ENCODE data around the gene FGF12. TPM values are rescaled to one million over a fixed set of nuclear protein-coding genes. Genes with fewer than 3 reads are reported as not detected.

The FGF12 gene
- total RNA-seq, 1 experiment from 2014 or later: 0.09 TPM

- Mint-ChIP-seq H3K36me3 (ENCODE audit: insufficient read depth, unreplicated experiment) (no peaks in the 10 kb centered on the region), H3K27me3 (ENCODE audit: insufficient read depth, unreplicated experiment) (peaks cover 86% of the 10 kb centered on the region), H3K27ac (ENCODE audit: low read depth, unreplicated experiment) (no peak overlapping the region), H3K4me1 (ENCODE audit: insufficient read depth, unreplicated experiment) (no peaks in the 10 kb centered on the region), H3K9me3 (ENCODE audit: unreplicated experiment) (no peaks in the 10 kb centered on the region), H3K4me3 (ENCODE audit: unreplicated experiment) (no peak overlapping the region)
- CTCF ChIA-PET: no interaction called here
- POLR2A ChIA-PET: no interaction called here
- DNase-seq (ENCODE audit: unreplicated experiment): no peak
- BruUV-seq (replicated peaks): no TSS peak
- intact Hi-C loops (cut with micrococcal nuclease): no loop called here
- no peak for TF ChIP-seq CTCF (IDR thresholded peaks at IDR 0.05; ENCODE audit: unreplicated experiment)
Measured at GRCh38 chr3:192639987-192640386, 87.4 kb downstream of the FGF12 start.

- intact Hi-C loops (cut with micrococcal nuclease): no loop called here
Measured at GRCh38 chr3:192637803-192638202, 89.5 kb downstream of the FGF12 start.

GRCh38 chr3:192636517-192637444, 90.6 kb downstream of the FGF12 start:
- no TSS peak for BruUV-seq (replicated peaks)
- H3K9me3 Mint-ChIP-seq (ENCODE audit: unreplicated experiment): no peaks in the 10 kb centered on the region
- H3K36me3 Mint-ChIP-seq (ENCODE audit: insufficient read depth, unreplicated experiment): no peaks in the 10 kb centered on the region
- H3K27ac Mint-ChIP-seq (ENCODE audit: low read depth, unreplicated experiment): no peak overlapping the region
- H3K27me3 Mint-ChIP-seq (ENCODE audit: insufficient read depth, unreplicated experiment): peaks cover 85% of the 10 kb centered on the region
- no peak for DNase-seq (ENCODE audit: unreplicated experiment)
- intact Hi-C loops (cut with micrococcal nuclease): no loop called here
- no peak overlapping the region for H3K4me3 Mint-ChIP-seq (ENCODE audit: unreplicated experiment)
- CTCF ChIA-PET: no interaction called here
- H3K4me1 Mint-ChIP-seq (ENCODE audit: insufficient read depth, unreplicated experiment): no peaks in the 10 kb centered on the region
- POLR2A ChIA-PET: interaction anchor here (0.7 kb wide), 1 partner anchor 525 kb away, joined by 3 read pairs; no protein-coding TSS in a partner anchor
- no peak for TF ChIP-seq CTCF (IDR thresholded peaks at IDR 0.05; ENCODE audit: unreplicated experiment)

More at GRCh38 chr3:192637803-192638202, 89.5 kb downstream of the FGF12 start:
- ChIA-PET CTCF (interaction anchor here (0.6 kb wide), 2 partner anchors 56 to 451 kb away, joined by 3 read pairs; no protein-coding TSS in a partner anchor), POLR2A (interaction anchor here (0.7 kb wide), 1 partner anchor 524 kb away, joined by 3 read pairs; no protein-coding TSS in a partner anchor)
- H3K36me3 Mint-ChIP-seq (ENCODE audit: insufficient read depth, unreplicated experiment): no peaks in the 10 kb centered on the region
- peaks cover 85% of the 10 kb centered on the region for H3K27me3 Mint-ChIP-seq (ENCODE audit: insufficient read depth, unreplicated experiment)
- H3K27ac Mint-ChIP-seq (ENCODE audit: low read depth, unreplicated experiment): no peak overlapping the region
- no TSS peak for BruUV-seq (replicated peaks)
- H3K4me3 Mint-ChIP-seq (ENCODE audit: unreplicated experiment): no peak overlapping the region
- H3K4me1 Mint-ChIP-seq (ENCODE audit: insufficient read depth, unreplicated experiment): no peaks in the 10 kb centered on the region
- H3K9me3 Mint-ChIP-seq (ENCODE audit: unreplicated experiment): no peaks in the 10 kb centered on the region
- TF ChIP-seq CTCF (IDR thresholded peaks at IDR 0.05; ENCODE audit: unreplicated experiment): no peak
- no peak for DNase-seq (ENCODE audit: unreplicated experiment)

GRCh38 chr3:192629429-192629828, 97.9 kb downstream of the FGF12 start:
- Mint-ChIP-seq H3K36me3 (ENCODE audit: insufficient read depth, unreplicated experiment) (no peaks in the 10 kb centered on the region), H3K27ac (ENCODE audit: low read depth, unreplicated experiment) (no peak overlapping the region), H3K4me3 (ENCODE audit: unreplicated experiment) (no peak overlapping the region), H3K9me3 (ENCODE audit: unreplicated experiment) (no peaks in the 10 kb centered on the region), H3K4me1 (ENCODE audit: insufficient read depth, unreplicated experiment) (no peaks in the 10 kb centered on the region), H3K27me3 (ENCODE audit: insufficient read depth, unreplicated experiment) (peaks cover 71% of the 10 kb centered on the region)
- BruUV-seq (replicated peaks): no TSS peak
- no peak for TF ChIP-seq CTCF (IDR thresholded peaks at IDR 0.05; ENCODE audit: unreplicated experiment)
- DNase-seq (ENCODE audit: unreplicated experiment): no peak
- ChIA-PET POLR2A (no interaction called here), CTCF (no interaction called here)
- intact Hi-C loops (cut with micrococcal nuclease): no loop called here

Measured in MCF 10A (cell line).